CD4-positive, alpha-beta T cell (primary cell): ENCODE measurements around the gene MECP2. TPM values are rescaled to one million over a fixed set of nuclear protein-coding genes. Genes with fewer than 3 reads are reported as not detected.

Experiments used
- ATAC-seq: fragments of 200-7000 bp; cut with Tn5 transposase; one replicate; pipeline ENCODE4 v1.10.0; 2022; ENCODE audit warnings: mild to moderate bottlenecking; ENCODE audit not compliant: poor library complexity
- CTCF ChIA-PET: fragments of 350-600 bp; sonication (Branson Sonifier 250); formaldehyde crosslinking; loops from one replicate; lab custom pipeline; 2021; ENCODE audit warnings: antibody characterized with exemption, inconsistent platforms; lab: Charles Lee
- POLR2A ChIA-PET: fragments of 350-600 bp; sonication (Branson Sonifier 250); formaldehyde crosslinking; loops from one replicate; lab custom pipeline; 2021; ENCODE audit warnings: antibody characterized with exemption, inconsistent platforms; lab: Charles Lee
- DNase-seq, 14 experiments: peaks; one replicate each; pipeline ENCODE4 v3.0.0-alpha.2; 2013 to 2020; ENCODE audit warnings: mixed read lengths in 2 of 14
- H3K27ac ChIP-seq, 2 donors: one replicate each; pipeline versions ENCODE4 v1.5.1 to v1.7.0; 2013; ENCODE audit warnings: low read length in 2 of 2, low read depth in 1 of 2, mild to moderate bottlenecking in 1 of 2
- H3K27me3 ChIP-seq, 2 experiments: 1 replicate in 1 of 2; 2 replicates in 1 of 2; pipeline versions ENCODE4 v1.6.1 to v1.7.0; 2013; ENCODE audit warnings: low read length in 2 of 2, control low read depth in 1 of 2, mild to moderate bottlenecking in 1 of 2, moderate library complexity in 1 of 2; ENCODE audit not compliant: insufficient read depth in 2 of 2, control insufficient read depth in 1 of 2
- H3K36me3 ChIP-seq: one replicate; pipeline ENCODE4 v1.6.1; 2013; ENCODE audit warnings: low read length, control low read depth; ENCODE audit not compliant: insufficient read depth
- H3K4me1 ChIP-seq: one replicate; pipeline ENCODE4 v1.6.1; 2013; ENCODE audit warnings: low read length, control low read depth; ENCODE audit not compliant: insufficient read depth
- H3K4me3 ChIP-seq: one replicate; pipeline ENCODE4 v1.5.1; 2013; ENCODE audit warnings: mild to moderate bottlenecking, low read length, moderate library complexity
- H3K9me3 ChIP-seq, 2 experiments: 1 replicate in 1 of 2; 2 replicates in 1 of 2; pipeline versions ENCODE4 v1.6.1 to v1.7.0; 2013; ENCODE audit warnings: low read length in 2 of 2, mild to moderate bottlenecking in 2 of 2, control low read depth in 1 of 2, moderate library complexity in 1 of 2; ENCODE audit not compliant: control insufficient read depth in 1 of 2, insufficient read depth in 1 of 2
- H3K27ac Mint-ChIP-seq: one replicate; pipeline ENCODE4 v1.8.0; 2020; ENCODE audit warnings: mixed read lengths
- H3K27me3 Mint-ChIP-seq: one replicate; pipeline ENCODE4 v1.8.0; 2021; ENCODE audit warnings: mixed read lengths
- H3K36me3 Mint-ChIP-seq: one replicate; pipeline ENCODE4 v1.8.0; 2021; ENCODE audit warnings: low read depth, mixed read lengths
- H3K4me1 Mint-ChIP-seq: one replicate; pipeline ENCODE4 v1.8.0; 2021; ENCODE audit warnings: low read depth, mixed read lengths
- H3K4me3 Mint-ChIP-seq: one replicate; pipeline ENCODE4 v1.8.0; 2020; ENCODE audit warnings: mild to moderate bottlenecking, mixed read lengths
- H3K9me3 Mint-ChIP-seq: one replicate; pipeline ENCODE4 v1.8.0; 2020; ENCODE audit warnings: mixed read lengths
- CTCF ChIP-seq: fragments of 200-600 bp; IDR thresholded peaks from one replicate; pipeline ENCODE4 v1.8.0; 2022; ENCODE audit warnings: antibody characterized with exemption, mild to moderate bottlenecking
- intact Hi-C, 2 experiments: fragments of 100-400 bp; cut with DNase I in 1 of 2; cut with micrococcal nuclease in 1 of 2; formaldehyde crosslinking; loops; one replicate each; pipeline versions ENCODE4 v1.15.1 to v1.9.0; 2023 to 2025; cut with DNase I, micrococcal nuclease
- total RNA-seq, 174 experiments: library from RNA in 2 of 174; stranded (reverse) in 2 of 174; gene quantifications; one replicate each; pipeline ENCODE4 v1.2.3 and lab custom pipeline; 2021 to 2026

The MECP2 gene
- total RNA-seq, 2 experiments from 2014 or later = 120 to 133 TPM

- CTCF ChIA-PET = no interaction called here
- intact Hi-C loops = no loop called here
Observed at GRCh38 chrX:154142386-154142785, 44.9 kb upstream of the MECP2 start.

DNA sequence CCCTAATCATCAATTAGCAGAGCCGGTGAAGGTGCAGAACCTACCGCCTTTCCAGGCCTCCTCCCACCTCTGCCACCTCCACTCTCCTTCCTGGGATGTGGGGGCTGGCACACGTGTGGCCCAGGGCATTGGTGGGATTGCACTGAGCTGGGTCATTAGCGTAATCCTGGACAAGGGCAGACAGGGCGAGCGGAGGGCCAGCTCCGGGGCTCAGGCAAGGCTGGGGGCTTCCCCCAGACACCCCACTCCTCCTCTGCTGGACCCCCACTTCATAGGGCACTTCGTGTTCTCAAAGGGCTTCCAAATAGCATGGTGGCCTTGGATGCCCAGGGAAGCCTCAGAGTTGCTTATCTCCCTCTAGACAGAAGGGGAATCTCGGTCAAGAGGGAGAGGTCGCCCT lies 43.2 kb upstream of the MECP2 start:
- Histone ChIP-seq H3K27ac (no peak overlapping the region), H3K36me3 (no peaks in the 10 kb centered on the region), H3K4me3 (no peak overlapping the region), H3K9me3 (no peaks in the 10 kb centered on the region), H3K27me3 (no peaks in the 10 kb centered on the region), H3K4me1 (peaks cover 26% of the 10 kb centered on the region)
- ChIA-PET POLR2A (no interaction called here), CTCF (no interaction called here)
- H3K36me3 Mint-ChIP-seq = no peaks in the 10 kb centered on the region
- no peaks in the 10 kb centered on the region for H3K27me3 Mint-ChIP-seq
- H3K9me3 Mint-ChIP-seq = no peaks in the 10 kb centered on the region
- no peak for TF ChIP-seq CTCF
- DNase-seq (peak in 1 of 14 experiments; percentile 2), ATAC-seq (no peak)
- intact Hi-C loops = no loop called here
- H3K4me1 Mint-ChIP-seq = peaks cover 8% of the 10 kb centered on the region
- H3K27ac Mint-ChIP-seq = no peak overlapping the region
- H3K4me3 Mint-ChIP-seq = no peak overlapping the region

More at GRCh38 chrX:154142386-154142785, 44.9 kb upstream of the MECP2 start:
- Histone ChIP-seq H3K27me3 (no peaks in the 10 kb centered on the region), H3K4me3 (no peak overlapping the region), H3K36me3 (no peaks in the 10 kb centered on the region), H3K4me1 (peaks cover 12% of the 10 kb centered on the region), H3K27ac (no peak overlapping the region), H3K9me3 (no peaks in the 10 kb centered on the region)
- Mint-ChIP-seq H3K27me3 (no peaks in the 10 kb centered on the region), H3K4me1 (no peaks in the 10 kb centered on the region), H3K36me3 (no peaks in the 10 kb centered on the region), H3K9me3 (no peaks in the 10 kb centered on the region), H3K27ac (no peak overlapping the region), H3K4me3 (no peak overlapping the region)
- DNase-seq = no peak
- no peak for ATAC-seq
- no peak for TF ChIP-seq CTCF
- POLR2A ChIA-PET = no interaction called here

DNA sequence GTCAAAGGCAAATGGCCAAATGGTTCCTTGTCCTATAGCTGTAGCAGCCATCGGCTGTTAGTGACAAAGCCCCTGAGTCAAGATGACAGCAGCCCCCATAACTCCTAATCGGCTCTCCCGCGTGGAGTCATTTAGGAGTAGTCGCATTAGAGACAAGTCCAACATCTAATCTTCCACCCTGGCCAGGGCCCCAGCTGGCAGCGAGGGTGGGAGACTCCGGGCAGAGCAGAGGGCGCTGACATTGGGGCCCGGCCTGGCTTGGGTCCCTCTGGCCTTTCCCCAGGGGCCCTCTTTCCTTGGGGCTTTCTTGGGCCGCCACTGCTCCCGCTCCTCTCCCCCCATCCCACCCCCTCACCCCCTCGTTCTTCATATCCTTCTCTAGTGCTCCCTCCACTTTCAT lies 42.7 kb upstream of the MECP2 start:
- POLR2A ChIA-PET = no interaction called here
- H3K36me3 ChIP-seq = no peaks in the 10 kb centered on the region
- peaks cover 30% of the 10 kb centered on the region for H3K4me1 ChIP-seq
- CTCF ChIA-PET = no interaction called here
- no peaks in the 10 kb centered on the region for H3K36me3 Mint-ChIP-seq
- peaks cover 13% of the 10 kb centered on the region for H3K4me1 Mint-ChIP-seq
- ATAC-seq (no peak), DNase-seq (no peak)
- no peaks in the 10 kb centered on the region for H3K9me3 ChIP-seq
- H3K4me3 Mint-ChIP-seq = no peak overlapping the region
- no peak for TF ChIP-seq CTCF
- H3K27me3 Mint-ChIP-seq = no peaks in the 10 kb centered on the region
- intact Hi-C loops = no loop called here
- H3K27me3 ChIP-seq = no peaks in the 10 kb centered on the region
- no peak overlapping the region for H3K27ac ChIP-seq
- no peak overlapping the region for H3K4me3 ChIP-seq
- no peak overlapping the region for H3K27ac Mint-ChIP-seq
- H3K9me3 Mint-ChIP-seq = no peaks in the 10 kb centered on the region
